Vagina (tissue), 2 donors: Measurements from ENCODE around the gene ADAP1. TPM values are rescaled to one million over a fixed set of nuclear protein-coding genes. Genes with fewer than 3 reads are reported as not detected.

Experiments
- DNase-seq, 2 donors: peaks; one replicate each; pipeline ENCODE4 v3.0.0-alpha.2; 2017; ENCODE audit errors: extremely low spot score in 2 of 2
- H3K27ac ChIP-seq: fragments of 200-600 bp; sonication (generic); one replicate; pipeline ENCODE4 v1.5.1; 2019
- H3K27me3 ChIP-seq: fragments of 200-600 bp; sonication (generic); one replicate; pipeline ENCODE4 v1.5.1; 2019
- H3K36me3 ChIP-seq, 2 donors: fragments of 200-600 bp; sonication (generic); one replicate each; pipeline ENCODE4 v1.5.1; 2017 to 2019
- H3K4me1 ChIP-seq: fragments of 200-600 bp; sonication (generic); one replicate; pipeline ENCODE4 v1.5.1; 2019
- H3K4me3 ChIP-seq, 2 donors: fragments of 200-600 bp; sonication (generic); 1 replicate in 1 of 2; 2 replicates in 1 of 2; pipeline ENCODE4 v1.5.1; 2016 to 2019
- H3K9me3 ChIP-seq: fragments of 200-600 bp; sonication (generic); one replicate; pipeline ENCODE4 v1.5.1; 2019
- CTCF ChIP-seq, 3 experiments: fragments of 450-650 bp in 2 of 3; fragments of 200-600 bp in 1 of 3; sonication (generic) in 1 of 3; IDR thresholded peaks; one replicate each; pipeline ENCODE4 v1.5.1; 2017 to 2019; ENCODE audit warnings: antibody characterized with exemption in 3 of 3, mild to moderate bottlenecking in 2 of 3, moderate library complexity in 2 of 3
- POLR2A ChIP-seq, 2 donors: fragments of 450-650 bp; IDR thresholded peaks; one replicate each; pipeline ENCODE4 v1.6.1; 2017; ENCODE audit warnings: antibody characterized with exemption in 2 of 2, mild to moderate bottlenecking in 2 of 2, moderate library complexity in 2 of 2
- POLR2AphosphoS5 ChIP-seq, 2 donors: sonication (generic); formaldehyde crosslinking; IDR thresholded peaks; one replicate each; pipeline ENCODE4 v1.9.0; 2017; ENCODE audit warnings: antibody characterized with exemption in 2 of 2, mild to moderate bottlenecking in 2 of 2, low read depth in 1 of 2; ENCODE audit not compliant: insufficient read depth in 1 of 2
- intact Hi-C: fragments of 100-400 bp; cut with DNase I; formaldehyde crosslinking; loops from one replicate; pipeline ENCODE4 v1.15.1; 2023
- total RNA-seq: library from RNA; depleted of rRNA; stranded (reverse); fragments of >200 nt; gene quantifications from one replicate; pipeline ENCODE4 v1.2.3, GENCODE V29; 2016

Gene ADAP1
- total RNA-seq, 1 donor from 2014 or later, result 4.2 TPM

DNA sequence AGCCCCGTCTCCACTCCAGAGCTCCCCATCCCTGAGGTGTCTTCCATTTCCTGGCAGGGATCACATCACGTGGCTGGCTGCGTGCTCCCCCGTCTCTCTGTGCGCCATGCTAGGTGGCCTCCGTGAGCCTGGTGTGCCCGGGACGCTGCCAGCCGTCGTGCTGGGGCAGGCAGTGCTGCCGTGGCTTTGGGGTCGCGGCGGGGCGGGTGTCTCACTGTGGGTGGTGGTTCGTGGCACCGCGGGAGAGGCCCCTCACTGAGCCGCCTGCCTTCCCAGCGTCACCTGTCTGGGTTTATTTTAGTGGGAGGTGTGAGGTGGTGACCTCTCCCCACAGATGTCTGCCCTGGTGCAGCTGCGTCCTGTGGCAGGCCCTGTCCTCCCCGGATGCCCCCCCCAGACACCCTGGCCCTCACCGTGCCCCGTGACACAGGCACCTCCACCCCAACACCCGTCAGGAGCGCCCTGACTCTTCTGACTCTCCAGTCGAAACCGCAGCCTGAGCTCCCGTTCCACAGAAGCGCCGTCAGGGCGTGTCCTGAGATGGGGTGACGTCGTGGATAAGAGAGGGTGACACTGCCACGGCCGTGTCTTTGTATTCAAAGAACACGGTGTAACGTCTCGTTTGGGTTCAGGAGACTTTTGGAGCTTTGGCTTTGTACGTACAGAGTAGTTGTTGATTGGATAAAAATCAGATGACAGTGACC, 60.2 kb downstream of the ADAP1 start:
- intact Hi-C loops, result loop anchor here (1.0 kb wide), 1 partner anchor 13 kb away; no protein-coding TSS in a partner anchor
- no peak for DNase-seq
- Histone ChIP-seq H3K4me1 (no peaks in the 10 kb centered on the region), H3K36me3 (peaks cover 0 to 67% of the 10 kb centered on the region in 2 donors), H3K9me3 (no peaks in the 10 kb centered on the region), H3K27ac (no peak overlapping the region), H3K4me3 (no peak overlapping the region), H3K27me3 (no peaks in the 10 kb centered on the region)
- TF ChIP-seq POLR2AphosphoS5 (IDR thresholded peaks at IDR 0.05; ENCODE audit: insufficient read depth in 1 of 2, low read depth in 1 of 2) (no peak), POLR2A (IDR thresholded peaks at IDR 0.05) (no peak), CTCF (IDR thresholded peaks at IDR 0.05) (no peak)

DNA sequence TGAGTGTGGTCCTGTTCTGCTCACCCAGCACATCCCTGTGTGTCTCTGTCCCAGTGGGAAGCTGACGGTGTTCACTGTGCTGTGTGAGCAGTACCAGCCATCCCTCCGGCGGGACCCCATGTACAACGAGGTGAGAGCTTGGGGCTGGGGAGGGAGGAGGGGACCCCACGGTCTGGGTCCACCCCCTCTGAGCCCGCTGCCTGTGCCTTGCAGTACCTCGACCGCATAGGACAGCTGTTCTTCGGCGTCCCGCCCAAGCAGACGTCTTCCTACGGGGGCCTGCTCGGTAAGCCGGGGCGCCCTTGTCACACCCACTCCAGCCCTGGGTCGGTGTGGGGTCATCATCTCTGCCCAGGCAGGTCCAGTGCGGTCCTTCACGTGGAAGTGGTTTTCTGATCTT, 60.8 kb downstream of the ADAP1 start:
- Histone ChIP-seq H3K36me3 (peaks cover 0 to 70% of the 10 kb centered on the region in 2 donors), H3K27ac (no peak overlapping the region), H3K4me3 (no peak overlapping the region), H3K27me3 (no peaks in the 10 kb centered on the region), H3K9me3 (no peaks in the 10 kb centered on the region), H3K4me1 (no peaks in the 10 kb centered on the region)
- no peak for TF ChIP-seq CTCF (IDR thresholded peaks at IDR 0.05)
- no peak for TF ChIP-seq POLR2A (IDR thresholded peaks at IDR 0.05)
- no peak for TF ChIP-seq POLR2AphosphoS5 (IDR thresholded peaks at IDR 0.05; ENCODE audit: insufficient read depth in 1 of 2, low read depth in 1 of 2)
- no peak for DNase-seq
- intact Hi-C loops, result loop anchor here (1.0 kb wide), 1 partner anchor 12 kb away; no protein-coding TSS in a partner anchor

- peaks cover 0 to 77% of the 10 kb centered on the region in 2 donors for H3K36me3 ChIP-seq
- intact Hi-C loops, result no loop called here
These were observed 61.6 kb downstream of the ADAP1 start for GRCh38 chr7:892648-893593.

GRCh38 chr7:891805-892204, 62.7 kb downstream of the ADAP1 start:
- TF ChIP-seq POLR2AphosphoS5 (IDR thresholded peaks at IDR 0.05; ENCODE audit: insufficient read depth in 1 of 2, low read depth in 1 of 2), result no peak
- no peak for TF ChIP-seq POLR2A (IDR thresholded peaks at IDR 0.05)
- no peak for TF ChIP-seq CTCF (IDR thresholded peaks at IDR 0.05)
- H3K4me1 ChIP-seq, result no peaks in the 10 kb centered on the region
- H3K27me3 ChIP-seq, result no peaks in the 10 kb centered on the region
- no peak overlapping the region for H3K4me3 ChIP-seq
- H3K36me3 ChIP-seq, result peaks cover 0 to 84% of the 10 kb centered on the region in 2 donors
- H3K9me3 ChIP-seq, result no peaks in the 10 kb centered on the region
- DNase-seq, result no peak
- intact Hi-C loops, result no loop called here
- H3K27ac ChIP-seq, result no peak overlapping the region

More at GRCh38 chr7:892648-893593, 61.6 kb downstream of the ADAP1 start:
- Histone ChIP-seq H3K4me3 (no peak overlapping the region), H3K4me1 (no peaks in the 10 kb centered on the region), H3K27me3 (no peaks in the 10 kb centered on the region), H3K9me3 (no peaks in the 10 kb centered on the region), H3K27ac (no peak overlapping the region)
- no peak for DNase-seq
- TF ChIP-seq CTCF (IDR thresholded peaks at IDR 0.05) (no peak), POLR2A (IDR thresholded peaks at IDR 0.05) (no peak), POLR2AphosphoS5 (IDR thresholded peaks at IDR 0.05; ENCODE audit: insufficient read depth in 1 of 2, low read depth in 1 of 2) (no peak)
